ENCODE data around the gene B3GNT8.

- TF ChIP-seq, protein P1, sequence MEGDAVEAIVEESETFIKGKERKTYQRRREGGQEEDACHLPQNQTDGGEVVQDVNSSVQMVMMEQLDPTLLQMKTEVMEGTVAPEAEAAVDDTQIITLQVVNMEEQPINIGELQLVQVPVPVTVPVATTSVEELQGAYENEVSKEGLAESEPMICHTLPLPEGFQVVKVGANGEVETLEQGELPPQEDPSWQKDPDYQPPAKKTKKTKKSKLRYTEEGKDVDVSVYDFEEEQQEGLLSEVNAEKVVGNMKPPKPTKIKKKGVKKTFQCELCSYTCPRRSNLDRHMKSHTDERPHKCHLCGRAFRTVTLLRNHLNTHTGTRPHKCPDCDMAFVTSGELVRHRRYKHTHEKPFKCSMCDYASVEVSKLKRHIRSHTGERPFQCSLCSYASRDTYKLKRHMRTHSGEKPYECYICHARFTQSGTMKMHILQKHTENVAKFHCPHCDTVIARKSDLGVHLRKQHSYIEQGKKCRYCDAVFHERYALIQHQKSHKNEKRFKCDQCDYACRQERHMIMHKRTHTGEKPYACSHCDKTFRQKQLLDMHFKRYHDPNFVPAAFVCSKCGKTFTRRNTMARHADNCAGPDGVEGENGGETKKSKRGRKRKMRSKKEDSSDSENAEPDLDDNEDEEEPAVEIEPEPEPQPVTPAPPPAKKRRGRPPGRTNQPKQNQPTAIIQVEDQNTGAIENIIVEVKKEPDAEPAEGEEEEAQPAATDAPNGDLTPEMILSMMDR (IDR thresholded peaks at IDR 0.05) = no peak
- no peak for TF ChIP-seq POLR2A (IDR thresholded peaks at IDR 0.05)
- no peak for TF ChIP-seq POLR2AphosphoS5 (IDR thresholded peaks at IDR 0.05; ENCODE audit: insufficient read depth in 1 of 2, low read depth in 1 of 2)
These were observed 18.9 kb downstream of the B3GNT8 start for GRCh38 chr19:41408256-41408655.

Measured in vagina (tissue), 2 donors.